CD4-positive, alpha-beta T cell treated with Interferon alpha-2 for 1 hour (primary cell): ENCODE data around the gene RPL9.
"Not testable (repeated sequence)": the region's sequence is repeated elsewhere in the genome, so short reads cannot be mapped to it uniquely, and the experiment has no call there.

Experiments used
- DNase-seq, 2 donors: peaks; one replicate each; pipeline ENCODE4 v3.0.0-alpha.2; 2020 to 2022

RPL9 gene

DNA sequence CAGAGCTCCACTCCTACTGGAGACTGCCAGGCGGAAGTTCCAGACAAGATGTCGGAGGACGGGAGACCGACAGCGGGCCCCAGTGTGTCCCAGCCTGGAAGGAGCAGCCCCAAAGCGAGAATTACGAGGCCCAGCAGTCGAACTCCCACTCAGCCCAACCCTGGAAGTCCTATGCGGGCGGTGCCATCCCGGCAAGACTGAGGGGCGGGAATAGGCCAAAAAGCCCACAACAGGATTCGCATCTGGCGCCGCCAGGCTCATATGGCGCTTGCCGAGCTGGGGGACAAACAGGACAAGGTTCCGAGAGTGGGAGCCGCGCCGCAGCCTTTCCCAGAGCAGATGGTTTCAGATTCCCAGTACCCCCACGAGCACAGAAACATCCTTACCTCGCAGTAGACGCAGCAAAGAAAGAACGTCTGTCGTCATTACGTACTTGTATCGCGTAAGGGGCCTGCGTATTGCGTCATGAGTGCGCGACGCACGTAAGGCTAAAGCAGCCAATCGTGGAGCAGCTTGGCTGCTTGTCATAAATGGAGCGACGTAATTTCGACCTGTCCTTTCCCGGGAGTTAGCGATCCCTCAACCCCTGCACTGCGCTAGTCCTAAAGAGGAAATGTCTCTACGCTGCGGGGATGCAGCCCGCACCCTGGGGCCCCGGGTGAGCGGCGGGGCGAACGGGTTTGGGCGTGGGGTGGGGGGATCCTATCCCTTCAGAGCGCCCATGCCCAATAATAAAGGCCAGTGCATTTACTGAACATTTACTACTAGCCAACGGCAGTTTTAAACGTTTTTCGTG, at the start of gene RPL9, which contains the start of gene LIAS:
Gene RPL9 (minus strand): TSS at position 418 of the 796 bp plus-strand sequence. CDS start 483 bp downstream, outside the sequence.
Gene LIAS (plus strand): TSS at position 552 of the 796 bp plus-strand sequence. CDS start 62 bp downstream, at position 614.
- peak; percentile 94 to 96 for DNase-seq

DNA sequence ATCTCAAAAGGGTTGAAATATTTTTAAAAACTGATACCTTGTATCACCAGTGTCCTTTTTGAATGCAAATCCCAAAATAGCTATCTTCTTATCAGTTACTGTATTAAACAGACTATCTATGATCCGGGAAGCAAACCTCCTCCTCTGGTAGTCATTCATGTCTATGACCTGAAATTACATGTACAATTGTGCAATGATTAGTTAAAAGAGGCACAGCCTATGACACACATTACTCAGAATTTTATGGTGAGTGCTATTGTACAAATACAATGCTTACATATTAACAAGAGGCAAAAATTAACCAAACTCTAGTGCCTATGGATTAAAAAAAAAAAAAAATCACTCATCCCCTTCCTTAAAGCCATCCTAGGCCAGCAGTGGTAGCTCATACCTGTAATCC, 46.9 kb upstream of the RPL9 start:
- no peak for DNase-seq

DNA sequence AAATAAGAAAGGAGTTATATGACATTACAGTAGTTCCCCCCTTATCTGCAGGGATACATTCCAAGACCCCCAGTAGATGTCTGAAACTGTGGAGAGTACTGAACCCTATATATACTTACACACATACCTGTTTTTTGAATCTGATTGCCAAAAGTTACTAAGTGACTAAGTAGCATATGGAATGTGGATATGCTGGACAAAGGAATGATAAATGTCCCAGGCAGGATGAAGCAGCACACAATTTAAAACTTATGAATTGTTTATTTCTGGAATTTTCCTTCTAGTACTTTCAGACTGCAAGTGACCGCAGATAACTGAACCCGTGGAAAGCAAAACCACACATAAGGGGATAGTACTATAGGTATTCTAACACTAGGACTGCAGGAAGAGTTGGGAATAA, 45.8 kb upstream of the RPL9 start:
- no peak for DNase-seq

DNA sequence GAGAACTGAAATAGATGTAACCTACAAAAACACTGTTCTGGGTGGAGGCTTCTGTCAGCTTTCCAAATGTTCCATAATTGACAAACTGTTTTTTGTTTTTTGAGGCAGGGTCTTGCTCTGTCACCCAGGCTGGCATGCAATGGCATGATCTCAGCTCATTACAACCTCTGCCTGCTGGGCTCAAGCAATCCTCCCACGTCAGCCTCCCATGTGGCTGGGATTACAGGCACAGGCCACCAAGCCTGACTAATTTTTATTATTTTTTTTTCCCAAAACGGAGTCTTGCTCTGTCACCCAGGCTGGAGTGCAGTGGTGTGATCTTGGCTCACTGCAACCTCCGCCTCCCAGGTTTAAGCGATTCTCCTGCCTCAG, 43.9 kb upstream of the RPL9 start:
- not testable (repeated sequence) for DNase-seq

DNA sequence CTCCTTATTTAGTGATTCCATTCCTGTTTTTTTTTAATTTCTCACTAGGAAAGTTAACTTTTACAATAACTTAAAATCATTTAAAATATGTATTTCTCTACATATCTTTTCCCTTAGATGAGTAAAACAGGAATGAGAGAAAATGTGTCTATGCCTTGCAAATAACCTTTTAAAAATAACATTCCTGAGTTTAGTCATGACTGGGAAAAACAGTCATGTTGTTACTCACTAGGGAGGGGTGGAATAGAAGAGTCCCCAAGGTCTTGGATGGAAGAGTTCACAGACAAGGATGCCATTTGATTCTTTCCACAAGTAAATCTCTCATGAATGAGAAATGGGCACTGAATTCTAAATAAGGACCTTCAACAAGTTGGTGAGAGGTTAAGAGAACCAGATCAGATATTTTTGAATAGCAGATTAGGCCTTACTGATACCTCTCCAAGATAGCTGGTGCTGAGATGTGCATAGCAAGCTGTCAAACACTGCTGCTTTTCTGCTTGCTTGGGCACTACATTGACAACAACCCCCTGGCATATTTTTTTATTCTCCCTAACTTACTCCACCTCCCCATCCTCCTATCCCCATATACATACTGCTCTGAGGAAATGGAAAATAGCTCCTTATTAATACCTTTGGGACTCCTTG, 43.4 kb upstream of the RPL9 start:
- DNase-seq: no peak

DNA sequence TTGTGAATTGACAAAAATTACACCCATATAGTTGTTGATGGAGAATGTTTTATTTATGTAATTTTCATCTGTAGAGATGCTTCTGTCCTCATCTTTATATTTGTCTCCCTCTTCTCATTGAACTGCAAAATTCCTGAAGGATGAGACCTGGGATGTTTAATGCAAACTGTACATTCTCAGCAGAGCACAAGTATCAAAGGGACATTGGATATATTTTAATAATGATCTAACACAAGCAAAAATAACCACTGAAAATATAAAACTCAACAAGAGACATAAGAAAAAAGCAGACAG, 40.0 kb upstream of the RPL9 start:
- no peak for DNase-seq

DNA sequence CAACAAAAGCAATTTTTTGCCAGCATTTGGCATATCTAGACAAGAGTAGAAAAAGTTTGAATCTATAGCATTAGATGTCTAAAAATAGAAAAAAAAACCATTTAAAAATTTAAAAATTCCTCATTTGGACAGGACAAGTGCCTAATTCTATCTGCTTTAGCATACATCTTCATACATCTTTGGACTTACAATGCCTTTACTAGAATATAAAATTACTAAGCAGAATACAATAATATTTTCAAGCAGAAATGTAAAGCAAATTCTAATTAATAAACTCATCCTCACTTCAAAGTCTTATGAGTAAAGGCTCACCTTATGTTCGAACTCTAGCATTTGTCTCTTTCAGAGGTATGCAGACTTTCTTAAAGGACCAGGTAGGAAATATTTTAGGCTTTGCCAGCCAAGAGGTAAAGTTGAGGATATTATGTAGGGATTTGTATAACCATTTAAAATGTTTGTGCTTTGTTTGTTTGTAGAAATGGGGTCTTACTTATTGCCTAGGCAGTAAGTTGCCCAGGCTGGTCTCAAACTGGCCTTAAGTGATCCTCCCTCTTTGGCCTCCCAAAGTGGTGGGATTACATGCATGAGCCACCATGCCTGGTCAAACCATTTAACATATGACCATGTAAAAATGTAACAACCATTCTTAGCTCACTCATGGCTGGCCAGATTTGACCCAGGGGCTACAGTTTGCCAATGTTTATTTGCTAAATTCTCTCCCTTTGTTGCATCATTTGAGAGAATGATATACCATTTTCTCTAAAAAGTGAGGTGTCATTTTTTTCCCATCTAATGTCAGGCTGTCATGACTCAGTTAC, 39.4 kb upstream of the RPL9 start:
- DNase-seq: no peak

DNA sequence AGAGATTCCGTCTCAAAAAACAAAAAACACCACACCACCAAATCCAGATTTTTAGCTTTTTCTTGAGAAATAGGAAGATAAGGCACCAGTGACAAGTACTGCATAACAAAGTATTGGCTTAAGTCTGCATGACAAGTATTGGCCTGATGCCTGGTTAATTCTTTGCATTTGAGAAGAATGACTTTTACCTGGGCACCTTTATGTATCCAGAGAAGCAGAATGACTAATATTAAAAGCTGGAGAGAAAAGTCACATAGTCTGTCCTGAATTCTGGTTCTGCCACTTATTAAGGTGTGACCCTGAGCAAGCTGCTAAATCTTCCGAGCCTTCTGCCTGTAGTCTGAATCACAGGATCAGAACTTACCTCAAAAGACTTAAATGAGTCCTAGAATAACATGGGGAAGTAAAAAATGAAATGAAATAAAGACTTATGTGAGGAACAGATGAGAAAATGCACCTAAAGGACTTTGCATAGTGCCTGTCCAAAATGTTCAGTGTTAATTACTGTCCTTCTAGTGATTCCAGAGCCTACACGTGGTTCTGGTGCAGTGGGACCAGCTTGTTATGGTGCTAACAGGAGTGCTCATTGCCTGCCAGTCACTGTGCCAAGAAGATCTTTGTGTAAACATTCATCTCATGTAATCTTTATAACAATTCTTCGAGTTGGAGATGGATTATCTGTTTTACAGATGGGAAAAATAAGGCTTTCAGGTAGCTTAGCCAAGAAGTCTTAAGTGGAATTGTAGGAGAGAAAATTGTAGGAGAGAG, 36.9 kb upstream of the RPL9 start:
- no peak for DNase-seq

DNA sequence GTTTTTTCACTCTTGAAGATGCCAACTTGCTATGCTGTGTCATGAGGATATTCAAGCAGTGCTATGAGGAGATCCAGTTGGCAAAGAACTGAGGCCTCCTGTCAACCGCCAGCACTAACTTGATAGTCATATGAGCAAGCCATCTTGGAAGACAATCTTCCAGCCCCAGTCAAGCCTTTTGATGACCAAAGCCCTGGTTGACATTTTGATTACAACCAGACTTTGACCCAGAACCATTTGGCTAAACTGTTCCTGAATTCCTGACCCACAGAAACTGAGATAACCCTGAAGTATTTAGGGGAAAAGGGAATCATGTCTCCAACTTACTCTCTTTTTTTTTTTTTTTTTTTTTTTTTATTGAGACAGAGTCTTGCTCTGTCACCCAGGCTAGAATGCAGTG, 35.6 kb upstream of the RPL9 start:
- no peak for DNase-seq

DNA sequence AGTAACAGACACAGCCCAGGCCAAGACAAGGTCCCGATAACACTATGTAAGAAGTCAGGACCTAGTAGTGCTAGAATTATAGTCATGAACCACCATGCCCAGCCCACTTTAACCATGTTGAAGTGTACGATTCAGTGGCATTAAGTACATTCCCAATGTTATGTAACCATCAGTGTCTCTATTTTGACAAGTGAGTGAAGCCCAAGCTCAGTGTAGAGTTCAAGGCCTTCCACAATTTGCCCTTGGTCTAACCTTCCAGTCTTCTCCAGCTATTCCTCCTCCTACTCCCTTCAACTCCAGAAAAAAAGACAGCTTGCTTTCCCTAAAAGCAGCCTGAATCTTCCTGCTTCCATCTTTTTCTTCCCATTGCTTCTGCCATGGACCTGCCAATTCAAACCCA, 31.6 kb upstream of the RPL9 start:
- no peak for DNase-seq

DNA sequence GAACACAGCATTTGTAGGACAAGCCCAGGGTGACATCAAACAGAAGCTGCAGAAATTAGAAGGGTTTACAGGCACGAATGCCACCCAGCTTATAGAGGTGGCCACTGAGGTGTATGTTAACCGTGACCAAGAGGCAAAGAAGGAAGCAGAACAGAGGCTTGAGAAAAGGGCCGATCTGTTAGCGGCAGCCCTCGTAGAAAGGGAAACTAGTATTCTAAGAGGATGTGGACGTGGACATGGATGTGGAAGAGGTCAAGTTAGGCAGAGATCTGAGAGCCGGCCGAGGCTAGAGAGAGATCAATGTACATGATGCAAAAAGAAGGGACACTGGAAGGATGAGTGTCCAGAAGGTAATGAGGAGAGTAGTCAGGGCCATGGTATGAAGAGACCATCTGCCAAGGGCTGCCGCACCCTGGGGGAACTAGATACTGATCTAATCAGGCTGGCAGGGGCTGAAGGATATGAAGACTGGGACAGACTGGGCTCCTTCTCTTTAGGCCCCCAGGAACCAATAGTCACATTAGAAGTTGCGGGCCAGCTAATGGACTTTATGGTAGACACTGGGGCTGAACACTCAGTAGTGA, 27.6 kb upstream of the RPL9 start:
- DNase-seq: no peak

DNA sequence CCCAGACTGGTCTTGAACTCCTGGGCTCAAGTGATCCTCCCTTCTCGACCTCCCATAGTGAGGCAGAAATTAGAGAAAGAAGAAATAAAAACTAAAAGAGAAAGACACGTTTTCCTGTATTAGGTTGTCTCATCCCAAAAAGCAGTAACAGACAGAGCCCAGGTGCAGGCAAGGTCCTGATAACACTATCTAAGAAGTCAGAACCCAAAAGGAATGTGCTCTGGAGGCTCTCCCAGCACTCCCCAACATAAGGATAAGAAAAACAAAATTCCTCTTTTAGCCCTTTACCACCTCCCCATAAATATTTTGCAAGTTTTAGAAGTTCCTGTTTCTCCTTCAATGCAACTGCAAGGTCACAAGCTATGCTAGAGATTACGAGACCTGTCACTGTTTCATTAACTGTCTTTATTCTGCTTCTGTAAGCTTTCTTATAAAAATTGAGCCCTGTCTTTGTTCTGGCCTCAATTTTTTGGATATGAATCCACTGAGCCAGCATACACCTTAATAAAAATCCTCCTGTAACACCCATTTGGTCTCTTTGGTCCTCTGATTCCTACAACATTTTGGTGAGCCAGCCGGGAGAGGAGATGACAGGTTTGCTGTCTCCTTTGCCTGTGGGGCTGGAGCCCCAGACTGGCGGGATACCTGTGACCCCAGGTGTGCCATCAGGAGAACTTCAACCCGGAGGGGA, 26.0 kb upstream of the RPL9 start:
- DNase-seq: no peak

DNA sequence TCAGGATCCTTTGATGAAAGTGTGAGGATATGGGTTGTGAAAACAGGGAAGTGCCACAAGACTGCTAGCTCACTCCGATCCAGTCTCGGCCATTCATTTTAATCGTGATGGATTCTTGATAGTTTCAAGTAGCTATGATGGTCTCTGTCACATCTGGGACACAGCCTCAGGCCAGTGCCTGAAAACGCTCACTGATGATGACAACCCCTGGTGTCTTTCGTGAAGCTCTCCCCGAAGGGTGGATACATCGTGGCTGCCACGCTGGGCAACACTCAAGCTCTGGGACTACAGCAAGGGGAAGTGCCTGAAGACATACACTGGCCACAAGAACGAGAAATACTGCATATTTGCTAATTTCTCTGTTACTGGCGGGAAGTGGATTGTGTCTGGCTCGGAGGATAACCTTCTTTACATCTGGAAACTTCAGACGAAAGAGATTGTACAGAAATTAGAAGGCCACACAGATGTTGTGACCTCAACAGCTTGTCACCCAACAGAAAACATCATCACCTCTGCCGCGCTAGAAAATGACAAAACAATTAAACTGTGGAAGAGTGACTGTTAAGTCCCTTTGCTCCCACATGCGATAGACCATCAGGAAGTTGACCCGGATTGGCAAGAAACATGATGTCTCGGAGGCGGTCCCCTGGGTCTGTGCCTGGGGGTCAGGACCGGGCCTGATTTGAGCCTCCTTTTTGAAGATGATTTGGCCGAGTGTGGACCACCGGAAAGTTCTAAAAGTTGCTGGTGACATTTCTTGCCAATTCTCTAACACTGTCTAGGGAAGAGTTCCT, 22.4 kb upstream of the RPL9 start:
- no peak for DNase-seq

DNA sequence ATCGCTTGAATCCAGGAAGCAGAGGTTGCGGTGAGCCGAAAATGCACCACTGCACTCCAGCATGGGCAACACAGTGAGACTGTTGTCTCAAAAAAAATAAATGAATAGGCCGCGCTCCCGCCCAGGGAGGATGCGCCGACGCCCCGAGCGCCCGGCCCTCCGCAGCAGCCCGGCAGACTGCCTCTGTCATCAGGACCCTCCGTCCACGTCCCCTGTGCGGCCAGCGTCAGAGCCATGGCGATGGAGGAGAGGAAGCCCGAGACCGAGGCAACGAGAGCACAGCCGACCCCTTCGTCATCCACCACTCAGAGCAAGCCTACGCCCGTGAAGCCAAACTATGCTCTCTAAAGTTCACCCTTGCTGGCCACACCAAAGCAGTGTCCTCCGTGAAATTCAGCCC, 21.5 kb upstream of the RPL9 start:
- DNase-seq: no peak

DNA sequence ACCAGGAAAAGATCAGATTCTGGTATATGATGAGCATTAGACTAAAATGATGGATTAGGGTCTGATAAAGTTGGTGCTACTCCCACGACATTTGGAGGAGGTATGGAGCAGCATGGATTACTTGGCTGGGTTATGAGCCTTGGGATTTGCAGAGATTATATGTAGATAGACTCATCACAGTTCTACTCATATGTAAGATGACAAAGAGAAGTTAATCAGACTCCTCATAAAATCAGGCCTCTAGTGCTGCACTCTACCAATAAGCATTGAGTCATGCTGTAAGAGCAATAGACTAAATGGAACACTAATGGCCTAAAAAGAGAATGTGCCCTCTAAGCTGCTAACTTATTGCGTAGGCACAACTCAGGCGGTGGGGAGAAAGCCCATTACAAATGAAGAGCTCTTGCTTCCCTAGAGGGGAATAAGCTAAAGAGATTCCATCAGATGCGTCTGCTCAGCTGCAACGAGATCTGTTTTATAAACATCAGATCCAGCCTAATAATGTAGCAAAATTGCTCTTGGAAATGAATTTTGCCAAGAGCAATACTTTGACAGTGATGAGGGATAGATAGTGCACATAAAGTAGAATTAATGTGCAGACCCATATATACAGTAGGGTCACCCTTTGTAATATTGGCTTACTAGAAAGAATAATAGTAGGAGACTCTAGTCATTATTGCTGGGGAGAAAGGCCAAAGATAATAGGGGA, 17.6 kb upstream of the RPL9 start:
- no peak for DNase-seq

DNA sequence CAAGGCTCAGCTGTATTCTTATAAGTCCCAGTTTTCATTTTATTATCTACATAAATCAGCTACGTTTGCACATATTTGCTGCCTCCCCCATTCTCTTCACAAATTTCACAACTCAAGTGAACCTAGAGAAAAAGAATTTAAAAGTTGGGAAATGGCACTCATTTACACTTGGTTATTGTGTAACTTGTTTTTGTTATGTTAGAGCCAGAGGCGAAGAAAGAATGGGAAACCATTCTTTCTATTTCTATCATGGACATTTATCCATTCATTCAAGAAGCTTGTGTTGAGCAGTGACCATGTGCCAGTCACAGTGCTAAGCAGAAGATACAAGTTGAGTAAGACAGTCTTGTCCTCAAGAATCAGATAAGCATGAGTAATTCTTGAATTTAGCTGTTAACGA, 13.7 kb upstream of the RPL9 start:
- DNase-seq: no peak

DNA sequence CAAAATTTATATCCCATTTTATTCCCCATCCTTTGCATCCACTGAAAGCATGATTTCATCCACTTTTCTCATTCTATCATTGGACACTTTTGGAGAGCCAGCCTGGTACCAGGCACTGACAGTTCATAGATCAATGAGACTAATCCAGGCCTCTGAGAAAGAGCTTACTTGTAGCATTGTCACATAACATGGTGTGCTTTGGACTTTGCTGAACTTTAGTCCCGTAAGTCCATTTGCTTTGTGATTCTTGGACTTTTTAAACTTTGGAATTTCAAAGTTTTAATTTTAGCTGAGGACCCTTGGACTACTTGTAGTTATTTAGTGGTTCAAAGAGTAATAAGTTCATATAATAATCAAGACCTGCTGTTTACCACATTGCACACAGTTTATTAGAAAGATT, 11.7 kb upstream of the RPL9 start:
- DNase-seq: no peak

DNA sequence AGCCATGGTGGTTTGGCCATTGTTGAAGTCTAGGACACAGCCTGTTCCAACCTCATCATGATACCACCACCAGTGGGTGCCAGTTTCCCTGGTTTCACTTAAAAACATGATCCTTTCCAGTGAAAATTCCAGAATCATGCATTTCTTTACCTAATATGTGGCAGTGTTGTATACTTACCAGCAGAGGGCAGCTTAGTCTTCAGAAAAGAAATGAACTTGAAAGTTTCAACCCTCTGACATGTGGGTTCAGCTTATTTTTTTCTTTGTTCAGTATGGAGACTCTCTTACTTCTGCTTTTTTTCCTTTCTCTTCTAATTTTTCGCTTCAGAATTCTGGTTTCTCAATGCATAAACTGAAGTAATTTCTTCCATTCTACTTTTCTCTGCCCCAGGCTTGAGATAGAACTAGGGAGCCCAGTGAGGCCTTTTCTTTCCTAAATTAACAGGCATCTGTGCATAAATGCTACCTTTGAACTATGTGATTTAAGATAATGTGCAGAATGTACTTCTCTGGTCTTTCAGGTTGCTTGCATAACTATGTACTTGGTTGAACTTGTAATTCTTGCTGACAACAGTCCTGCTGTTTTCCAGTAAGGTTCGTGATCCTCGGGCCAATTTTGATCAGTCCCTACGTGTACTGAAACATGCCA, 10.8 kb upstream of the RPL9 start:
- peak; percentile 23 to 66 for DNase-seq

DNA sequence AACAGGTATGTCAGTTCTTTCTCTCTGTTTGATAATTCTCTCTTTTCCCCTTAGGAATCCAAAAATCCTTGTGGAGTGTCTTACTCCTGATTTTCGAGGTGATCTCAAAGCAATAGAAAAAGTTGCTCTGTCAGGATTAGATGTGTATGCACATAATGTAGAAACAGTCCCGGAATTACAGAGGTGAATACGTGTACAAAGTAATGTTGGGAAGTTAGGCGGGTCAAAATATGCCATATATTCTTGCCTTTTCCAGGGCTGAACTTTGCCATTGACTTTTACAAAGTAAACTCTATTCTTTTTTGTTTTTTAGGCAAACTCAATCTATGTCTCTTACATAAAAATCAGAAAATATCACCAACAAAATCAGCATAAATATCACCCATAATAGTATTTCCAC, 8.7 kb upstream of the RPL9 start:
- DNase-seq: no peak

DNA sequence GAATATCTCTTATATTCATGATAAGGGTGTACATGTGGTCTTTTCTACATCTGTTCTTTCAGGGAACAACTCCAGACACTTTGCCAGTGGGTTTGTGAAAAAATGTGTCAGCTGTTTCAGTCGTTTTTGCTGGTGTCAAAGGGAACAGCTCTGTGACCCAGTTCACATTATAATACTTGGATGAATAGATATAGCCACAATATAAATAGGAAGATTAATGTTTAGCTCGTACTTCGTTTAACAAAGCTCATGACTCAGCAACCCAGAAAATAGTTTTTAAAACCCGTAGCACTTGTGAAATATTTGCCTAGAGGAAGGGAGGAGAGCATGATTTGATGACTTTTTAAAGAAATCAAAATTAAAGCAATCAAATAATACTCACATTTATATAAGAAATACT, 8.0 kb upstream of the RPL9 start:
- no peak for DNase-seq
